Right renal pelvis (tissue), 4 donors: ENCODE data around the gene HCFC1R1. TPM values are rescaled to one million over a fixed set of nuclear protein-coding genes. Genes with fewer than 3 reads are reported as not detected.
"Not testable (repeated sequence)": the region's sequence is repeated elsewhere in the genome, so short reads cannot be mapped to it uniquely, and the experiment has no call there.

Source experiments
- DNase-seq, 4 donors: peaks; one replicate each; pipeline ENCODE4 v3.0.0-alpha.2; 2013; ENCODE audit warnings: low read depth in 4 of 4, low spot score in 3 of 4, missing footprints in 1 of 4
- polyA plus RNA-seq, 4 donors: library from polyadenylated mRNA; unstranded; fragments of 120-200 nt; gene quantifications; one replicate each; pipeline ENCODE4 v1.2.1, GENCODE V29; 2013; ENCODE audit not compliant: insufficient read length in 4 of 4

Gene HCFC1R1
- 10 to 100 TPM; 67.1 to 85.2 (median 71.3) TPM for polyA plus RNA-seq

- peak; percentile 93 to 96 (median 94) for DNase-seq
These were observed at the start of gene HCFC1R1, which contains the start of gene THOC6 for GRCh38 chr16:3023669-3024478. Gene HCFC1R1 (minus strand): TSS chr16:3023942. CDS start chr16:3023941, 1 bp downstream. Gene THOC6 (plus strand): TSS chr16:3024035. CDS start chr16:3024327, 292 bp downstream.

GRCh38 chr16:3073448-3073847 is 49.7 kb upstream of the HCFC1R1 start:
- no peak for DNase-seq

DNA sequence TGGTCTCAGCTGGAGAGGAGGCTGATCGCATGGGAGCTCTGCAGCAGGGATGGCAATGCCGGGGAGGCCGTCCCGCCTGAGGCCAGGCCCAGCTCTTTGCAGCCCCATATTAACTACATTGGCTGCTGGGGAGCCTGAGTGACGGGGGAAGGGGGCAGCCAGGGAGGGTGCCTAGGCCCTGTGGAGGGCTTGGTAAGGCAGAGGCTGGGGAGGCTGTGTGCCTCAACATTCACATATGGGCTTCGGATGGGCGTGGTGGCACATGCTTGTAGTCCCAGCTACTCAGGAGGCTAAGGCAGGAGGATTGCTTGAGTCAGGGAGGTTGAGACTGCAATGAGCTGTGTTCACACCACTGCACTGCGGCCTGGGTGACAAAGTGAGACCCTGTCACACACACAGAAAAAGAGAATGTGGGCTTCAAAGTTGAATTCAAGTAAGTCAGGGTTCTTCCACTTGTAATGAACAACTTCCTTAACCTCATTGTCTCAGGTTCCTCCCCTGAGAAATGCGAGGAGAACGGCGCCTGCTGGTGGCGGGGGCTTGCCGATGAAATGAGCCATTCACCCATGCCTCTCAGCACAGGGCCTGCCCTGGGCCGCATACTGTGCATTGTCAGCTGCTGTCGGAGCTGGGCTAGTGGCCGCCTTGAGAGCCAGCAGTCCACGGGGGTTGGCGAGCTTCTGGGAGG is 49.0 kb upstream of the HCFC1R1 start:
- not testable (repeated sequence) for DNase-seq

DNA sequence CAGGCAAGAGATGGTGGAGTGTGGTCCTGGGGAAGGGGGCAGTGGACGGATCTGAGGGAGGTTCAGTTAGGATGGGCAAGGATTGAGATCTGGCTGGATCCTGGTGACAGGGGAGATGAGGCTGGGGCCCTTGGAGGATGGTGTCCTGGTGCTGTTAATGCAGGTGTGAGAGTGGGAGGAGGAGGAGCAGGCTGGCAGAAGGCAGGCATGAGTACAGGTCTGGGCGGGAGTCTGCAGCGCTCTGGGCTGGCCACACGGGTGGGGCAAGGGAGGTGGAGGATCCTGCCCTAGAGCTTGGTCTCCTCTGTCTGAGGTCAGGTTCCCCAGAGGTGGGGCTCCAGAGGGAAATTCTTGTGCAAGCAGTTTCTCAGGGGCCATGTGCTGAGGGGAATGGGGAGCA is 48.4 kb upstream of the HCFC1R1 start:
- DNase-seq = not testable (repeated sequence)

- no peak for DNase-seq
These were observed 47.9 kb upstream of the HCFC1R1 start for GRCh38 chr16:3071655-3072054.

DNA sequence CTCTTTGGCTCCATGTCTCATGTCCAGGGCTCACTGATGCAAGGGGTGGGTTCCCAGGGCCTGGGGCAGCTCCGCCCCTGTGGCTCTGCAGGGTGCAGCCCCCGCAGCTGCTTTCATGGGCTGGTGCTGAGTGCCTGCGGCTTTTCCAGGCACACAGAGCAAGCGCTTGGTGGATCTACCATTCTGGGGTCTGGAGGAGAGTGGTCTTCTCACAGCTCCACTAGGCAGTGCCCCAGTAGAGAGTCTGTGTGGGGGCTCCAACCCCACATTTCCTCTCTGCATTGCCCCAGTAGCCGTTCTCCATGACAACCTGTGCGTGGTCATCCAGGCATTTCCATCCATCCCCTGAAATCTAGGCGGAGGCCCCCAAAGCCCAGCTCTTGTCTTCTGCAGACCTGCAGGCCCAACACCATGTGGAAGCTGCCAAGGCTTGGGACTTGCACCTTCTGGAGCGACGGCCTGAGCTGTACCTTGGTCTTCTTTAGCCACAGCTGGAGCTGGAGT is 46.9 kb upstream of the HCFC1R1 start:
- DNase-seq = no peak

DNA sequence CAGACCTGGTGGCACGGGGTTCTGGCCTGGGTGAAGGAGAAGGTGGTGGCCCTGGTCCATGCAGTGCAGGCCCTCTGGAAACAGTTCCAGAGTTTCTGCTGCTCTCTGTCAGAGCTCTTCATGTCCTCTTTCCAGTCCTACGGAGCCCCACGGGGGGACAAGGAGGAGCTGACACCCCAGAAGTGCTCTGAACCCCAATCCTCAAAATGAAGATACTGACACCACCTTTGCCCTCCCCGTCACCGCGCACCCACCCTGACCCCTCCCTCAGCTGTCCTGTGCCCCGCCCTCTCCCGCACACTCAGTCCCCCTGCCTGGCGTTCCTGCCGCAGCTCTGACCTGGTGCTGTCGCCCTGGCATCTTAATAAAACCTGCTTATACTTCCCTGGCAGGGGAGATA is 45.4 kb upstream of the HCFC1R1 start:
- not testable (repeated sequence) for DNase-seq

DNA sequence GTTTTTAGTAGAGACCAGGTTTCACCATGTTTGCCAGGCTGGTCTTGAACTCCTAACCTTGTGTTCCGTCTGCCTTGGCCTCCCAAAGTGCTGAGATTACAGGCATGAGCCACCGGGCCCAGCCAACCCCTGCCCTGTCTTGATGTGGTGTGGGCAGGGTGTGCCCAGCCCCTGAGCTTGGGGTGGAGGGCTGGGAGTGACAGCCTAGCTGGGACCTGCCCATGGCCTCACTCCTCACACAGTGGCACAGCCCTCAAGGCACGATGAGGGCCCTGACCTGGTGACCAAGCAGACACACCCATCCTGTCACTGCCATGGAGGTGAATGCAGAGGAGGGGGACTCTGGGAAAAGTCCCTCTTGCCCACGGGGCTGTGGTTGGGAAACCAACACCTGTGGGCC is 44.7 kb upstream of the HCFC1R1 start:
- no peak for DNase-seq

GRCh38 chr16:3066440-3066748 is 42.7 kb upstream of the HCFC1R1 start:
- DNase-seq = no peak

DNA sequence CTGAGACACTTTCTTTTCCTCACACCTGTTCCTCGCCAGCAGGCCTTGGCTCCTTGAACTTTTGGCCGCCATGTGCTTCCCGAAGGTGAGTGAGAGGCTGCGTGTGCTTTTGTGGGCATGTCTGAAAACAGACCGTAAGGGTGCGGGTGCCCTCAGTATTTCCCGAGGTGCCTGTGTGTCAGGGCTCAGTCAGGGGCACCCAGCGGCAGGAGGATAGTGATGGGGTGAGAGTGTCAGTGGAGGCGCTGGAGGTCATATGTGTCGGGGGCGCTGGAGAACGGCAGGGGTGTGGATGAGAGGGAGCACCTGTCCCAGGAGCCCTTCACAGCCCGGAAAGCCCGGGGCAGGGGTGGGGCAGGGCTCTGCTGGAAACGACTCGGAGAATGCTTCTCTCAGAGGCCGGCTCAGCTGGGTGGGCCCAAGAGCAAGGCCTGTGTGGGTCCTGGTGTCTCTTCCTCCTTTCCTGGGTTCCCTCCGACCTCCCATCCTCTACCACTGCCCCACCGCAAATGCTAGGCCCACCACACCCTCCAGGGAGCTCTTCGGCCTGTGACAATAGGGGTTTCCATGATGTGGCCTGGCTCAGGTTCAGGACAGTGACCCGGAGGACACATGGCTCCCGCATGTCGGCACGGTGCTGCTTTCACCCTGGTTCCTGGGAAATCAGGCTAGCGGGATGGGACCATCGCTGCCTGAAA is 42.1 kb upstream of the HCFC1R1 start:
- no peak for DNase-seq

GRCh38 chr16:3065069-3065741 is 41.5 kb upstream of the HCFC1R1 start, which contains the start of gene IL32:
Gene IL32 (plus strand): TSS chr16:3065640. CDS start chr16:3065812, 172 bp downstream.
- DNase-seq = no peak

GRCh38 chr16:3063625-3064386 is 40.1 kb upstream of the HCFC1R1 start:
- DNase-seq = no peak

DNA sequence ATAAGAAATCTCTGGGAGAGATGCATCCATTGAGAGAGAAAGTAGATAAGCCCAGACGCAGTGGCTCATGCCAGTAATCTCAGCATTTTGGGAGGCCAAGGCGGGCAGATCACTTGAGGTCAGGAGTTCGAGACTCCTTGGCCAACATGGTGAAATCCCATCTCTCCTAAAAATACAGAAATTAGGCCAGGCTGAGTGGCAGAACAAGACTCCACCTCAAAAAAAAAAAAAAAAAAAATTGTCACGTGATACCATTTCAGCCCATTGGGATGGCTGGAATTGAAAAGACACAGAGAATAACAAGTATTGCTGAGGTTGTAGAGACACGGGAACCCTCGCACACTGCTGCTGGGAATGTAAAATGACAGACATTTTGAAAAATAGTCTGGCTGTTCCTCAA is 38.8 kb upstream of the HCFC1R1 start:
- no peak for DNase-seq

GRCh38 chr16:3060339-3061127 is 36.8 kb upstream of the HCFC1R1 start:
- DNase-seq = no peak

DNA sequence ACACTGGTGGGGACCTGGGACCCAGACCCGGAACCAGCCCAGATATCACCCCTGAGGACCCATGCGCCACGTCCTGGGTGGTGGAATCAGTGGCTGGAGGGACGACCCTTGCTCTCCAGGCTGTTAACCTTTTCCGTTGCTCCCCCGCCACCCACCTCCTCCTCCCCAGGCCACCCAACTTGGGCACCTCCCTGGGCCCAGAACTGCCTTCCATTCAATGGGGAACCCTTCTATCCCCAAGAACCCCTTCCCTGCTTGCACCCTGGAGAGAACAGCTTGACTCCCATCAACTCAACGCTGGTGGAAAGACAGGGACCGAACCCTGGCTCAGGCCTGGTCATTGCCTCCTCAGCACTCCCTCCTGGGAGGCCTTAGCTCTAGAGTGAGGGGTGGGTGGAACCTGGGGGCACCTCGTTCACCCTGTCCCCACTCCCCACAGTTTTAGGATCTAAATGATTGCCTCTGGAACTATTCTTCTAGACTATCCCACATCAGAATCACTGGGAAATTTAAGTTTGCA is 36.0 kb upstream of the HCFC1R1 start:
- no peak for DNase-seq

- DNase-seq = peak; percentile 79 to 84 (median 83)
These were observed 35.4 kb upstream of the HCFC1R1 start for GRCh38 chr16:3059041-3059722.

DNA sequence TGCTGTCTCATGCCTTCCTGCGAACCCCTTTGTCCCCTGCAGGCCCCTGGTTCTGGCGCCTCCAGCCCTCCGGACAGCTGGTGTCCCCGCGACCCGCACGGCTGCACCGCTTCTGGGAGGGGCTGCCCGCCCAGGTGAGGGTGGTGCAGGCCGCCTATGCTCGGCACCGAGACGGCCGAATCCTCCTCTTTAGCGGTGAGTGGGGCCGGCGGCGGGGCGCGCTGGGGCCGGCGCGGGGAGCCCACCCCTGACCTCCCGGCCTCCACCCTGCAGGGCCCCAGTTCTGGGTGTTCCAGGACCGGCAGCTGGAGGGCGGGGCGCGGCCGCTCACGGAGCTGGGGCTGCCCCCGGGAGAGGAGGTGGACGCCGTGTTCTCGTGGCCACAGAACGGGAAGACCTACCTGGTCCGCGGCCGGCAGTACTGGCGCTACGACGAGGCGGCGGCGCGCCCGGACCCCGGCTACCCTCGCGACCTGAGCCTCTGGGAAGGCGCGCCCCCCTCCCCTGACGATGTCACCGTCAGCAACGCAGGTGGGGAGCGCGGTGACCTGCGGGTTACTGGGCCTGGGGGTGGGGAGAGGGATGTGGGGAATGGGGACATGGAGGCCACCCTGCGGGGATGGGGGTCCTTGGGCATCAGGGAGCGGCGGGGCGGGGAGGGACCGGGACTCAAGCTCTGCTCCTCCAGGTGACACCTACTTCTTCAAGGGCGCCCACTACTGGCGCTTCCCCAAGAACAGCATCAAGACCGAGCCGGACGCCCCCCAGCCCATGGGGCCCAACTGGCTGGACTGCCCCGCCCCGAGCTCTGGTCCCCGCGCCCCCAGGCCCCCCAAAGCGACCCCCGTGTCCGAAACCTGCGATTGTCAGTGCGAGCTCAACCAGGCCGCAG is 34.6 kb upstream of the HCFC1R1 start:
- DNase-seq = peak in 1 of 4 donors; percentile 31
